Measurements from ENCODE around the gene INPP4A. TPM values are rescaled to one million over a fixed set of nuclear protein-coding genes. Genes with fewer than 3 reads are reported as not detected.

INPP4A gene
- total and polyA plus RNA-seq, 10 of the 15 experiments (the other 5 are each of a cell fraction or from before 2014, with no cell fraction given), result 4.7 to 62.3 (median 36.9) TPM

DNA sequence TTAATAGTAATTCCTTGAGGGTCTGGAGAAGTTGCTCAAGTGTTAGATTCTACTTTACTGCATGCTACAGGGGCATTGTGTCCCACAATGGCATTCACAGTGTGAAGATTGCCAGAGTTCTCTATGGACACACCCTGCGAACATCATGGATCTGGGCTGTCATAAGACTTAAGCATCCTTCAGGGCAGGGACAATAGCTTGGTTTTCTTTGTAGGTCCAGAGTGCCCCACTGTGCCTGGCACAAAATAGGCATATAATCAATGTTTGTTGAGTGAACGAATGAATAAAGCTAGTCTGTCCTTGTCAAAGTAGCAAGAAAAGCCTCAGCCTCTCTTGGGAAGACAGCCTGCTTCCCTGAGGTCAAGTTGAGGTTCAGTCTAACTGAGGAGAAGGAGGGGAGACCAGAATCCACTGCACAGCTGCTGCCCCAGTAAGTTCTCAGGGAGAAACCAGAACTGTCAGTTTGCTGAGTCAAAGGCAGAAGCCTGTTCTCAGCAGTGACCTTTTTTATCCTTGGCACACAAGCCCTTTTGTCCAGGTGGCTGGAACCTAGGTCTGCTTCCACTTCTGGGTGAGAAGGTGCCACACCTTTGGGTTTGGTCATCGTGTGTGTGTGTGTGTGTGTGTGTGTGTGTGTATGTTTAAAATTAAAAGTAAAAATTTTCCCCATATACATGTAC is 15.0 kb downstream of the INPP4A start:
- ChIA-PET POLR2A (interaction anchor here (1.3 to 27.0 kb wide), 3 partner anchors 9 to 22 kb away, joined by 3 to 545 read pairs (median 271); no protein-coding TSS in a partner anchor), CTCF (interaction anchor here (1.1 to 4.2 kb wide), 6 partner anchors 9 to 48 kb away, joined by 3 to 24 read pairs (median 4); no protein-coding TSS in a partner anchor), SMC1A (ENCODE audit: uncharacterized antibody, unreplicated experiment) (interaction anchor here (0.8 to 28.2 kb wide), 5 partner anchors 8 to 26 kb away, joined by 3 to 816 read pairs (median 26); partner anchors contain the start of gene INPP4A), RAD21 (ENCODE audit: unreplicated experiment) (interaction anchor here (1.1 to 13.1 kb wide), 4 partner anchors 8 to 27 kb away, joined by 4 to 199 read pairs (median 14); no protein-coding TSS in a partner anchor)
- Histone ChIP-seq H3K9ac (ENCODE audit: control insufficient read depth, insufficient read depth, low read length) (peak overlapping the region; percentile 69), H3K36me3 (ENCODE audit: control insufficient read depth in 2 of 2, insufficient read depth in 2 of 2, low read length in 1 of 2) (peaks cover 9 to 32% of the 10 kb centered on the region in 2 experiments), H3K27ac (ENCODE audit: control insufficient read depth, insufficient read depth) (peak overlapping the region; percentile 82), H2AFZ (ENCODE audit: control insufficient read depth, low read depth, low read length) (no peak overlapping the region), H3K27me3 (replicated peaks in 1 of 2; ENCODE audit: control insufficient read depth in 2 of 2, insufficient read depth in 2 of 2, low read length in 1 of 2) (no peaks in the 10 kb centered on the region), H3K4me1 (ENCODE audit: control insufficient read depth, insufficient read depth, low read length) (peaks cover 85% of the 10 kb centered on the region), H4K20me1 (ENCODE audit: control insufficient read depth, insufficient read depth) (no peaks in the 10 kb centered on the region), H3K4me2 (ENCODE audit: control insufficient read depth, insufficient read depth) (peak overlapping the region; percentile 75), H3K79me2 (ENCODE audit: control insufficient read depth, insufficient read depth, low read length) (peaks cover 91% of the 10 kb centered on the region), H3K9me3 (replicated peaks; ENCODE audit: control insufficient read depth, insufficient read depth, low read length) (no peaks in the 10 kb centered on the region), H3K4me3 (peak overlapping the region; percentile 34; the same call in 1 of the 2 replicates)
- intact Hi-C loops (cut with micrococcal nuclease; ENCODE audit: unreplicated experiment) (loop anchor here (1.0 to 10.0 kb wide), 2 partner anchors 24 to 445 kb away; no protein-coding TSS in a partner anchor), in situ Hi-C loops (cut with MboI) (no loop called here)
- ATAC-seq (peak; percentile 47), DNase-seq (ENCODE audit: low read depth, low spot score) (no peak), FAIRE-seq (no peak)
- 32% methylated on average over 3 of the region's 3 CpGs for WGBS (ENCODE audit: insufficient coverage, insufficient replicate concordance, low lambda C conversion rate, missing lambda C conversion rate)
- no TSS peak for BruUV-seq (replicated peaks)
- TF ChIP-seq, protein P1, sequence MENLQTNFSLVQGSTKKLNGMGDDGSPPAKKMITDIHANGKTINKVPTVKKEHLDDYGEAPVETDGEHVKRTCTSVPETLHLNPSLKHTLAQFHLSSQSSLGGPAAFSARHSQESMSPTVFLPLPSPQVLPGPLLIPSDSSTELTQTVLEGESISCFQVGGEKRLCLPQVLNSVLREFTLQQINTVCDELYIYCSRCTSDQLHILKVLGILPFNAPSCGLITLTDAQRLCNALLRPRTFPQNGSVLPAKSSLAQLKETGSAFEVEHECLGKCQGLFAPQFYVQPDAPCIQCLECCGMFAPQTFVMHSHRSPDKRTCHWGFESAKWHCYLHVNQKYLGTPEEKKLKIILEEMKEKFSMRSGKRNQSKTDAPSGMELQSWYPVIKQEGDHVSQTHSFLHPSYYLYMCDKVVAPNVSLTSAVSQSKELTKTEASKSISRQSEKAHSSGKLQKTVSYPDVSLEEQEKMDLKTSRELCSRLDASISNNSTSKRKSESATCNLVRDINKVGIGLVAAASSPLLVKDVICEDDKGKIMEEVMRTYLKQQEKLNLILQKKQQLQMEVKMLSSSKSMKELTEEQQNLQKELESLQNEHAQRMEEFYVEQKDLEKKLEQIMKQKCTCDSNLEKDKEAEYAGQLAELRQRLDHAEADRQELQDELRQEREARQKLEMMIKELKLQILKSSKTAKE (IDR thresholded peaks at IDR 0.05; ENCODE audit: low read depth, poor library complexity, severe bottlenecking), result peak; percentile 65
- TF ChIP-seq TCF12 (IDR thresholded peaks at IDR 0.05; ENCODE audit: low read depth, low read length) (peak; percentile 99), BHLHE40 (IDR thresholded peaks at IDR 0.05; ENCODE audit: borderline replicate concordance in 1 of 2, low read depth in 2 of 2, low read length in 1 of 2) (peak in 1 of 2 experiments; percentile 5; a peak in 1 of 4 replicates), RAD21 (IDR thresholded peaks at IDR 0.05; ENCODE audit: insufficient read depth, low read depth, low read length) (0 out of 2 replicates have a peak, but pooled peaks have one; percentile 10), MEF2A (IDR thresholded peaks at IDR 0.05; ENCODE audit: insufficient read depth, low read depth, low read length) (peak; percentile 60; the same call in 1 of the 2 replicates), GATAD2B (conservative IDR thresholded peaks at IDR 0.05; ENCODE audit: low read depth) (0 out of 2 replicates have a peak, but pooled peaks have one; percentile 55), EED (IDR thresholded peaks at IDR 0.05; ENCODE audit: low read depth) (peak; percentile 99), CREM (IDR thresholded peaks at IDR 0.05; ENCODE audit: low read depth) (peak; percentile 72), JUNB (IDR thresholded peaks at IDR 0.05) (peak; percentile 88), WRNIP1 (IDR thresholded peaks at IDR 0.05; ENCODE audit: borderline replicate concordance, low read depth, low read length) (no peak), POLR2AphosphoS5 (IDR thresholded peaks at IDR 0.05; ENCODE audit: low read length) (peak; percentile 61), SPI1 (IDR thresholded peaks at IDR 0.05; ENCODE audit: borderline replicate concordance, insufficient read depth, low read depth, low read length) (no peak; the same call in 1 of the 2 replicates), MTA2 (IDR thresholded peaks at IDR 0.05; ENCODE audit: low read depth) (peak; percentile 42; the same call in 1 of the 2 replicates), ZBED1 (IDR thresholded peaks at IDR 0.05; ENCODE audit: borderline replicate concordance) (peak; percentile 88; the same call in 1 of the 2 replicates), PAX5 (IDR thresholded peaks at IDR 0.05; ENCODE audit: borderline replicate concordance, low read depth, low read length) (peak; percentile 78; the same call in 1 of the 2 replicates), NFXL1 (IDR thresholded peaks at IDR 0.05; ENCODE audit: borderline replicate concordance) (no peak)
- TF ChIP-seq, protein P2, sequence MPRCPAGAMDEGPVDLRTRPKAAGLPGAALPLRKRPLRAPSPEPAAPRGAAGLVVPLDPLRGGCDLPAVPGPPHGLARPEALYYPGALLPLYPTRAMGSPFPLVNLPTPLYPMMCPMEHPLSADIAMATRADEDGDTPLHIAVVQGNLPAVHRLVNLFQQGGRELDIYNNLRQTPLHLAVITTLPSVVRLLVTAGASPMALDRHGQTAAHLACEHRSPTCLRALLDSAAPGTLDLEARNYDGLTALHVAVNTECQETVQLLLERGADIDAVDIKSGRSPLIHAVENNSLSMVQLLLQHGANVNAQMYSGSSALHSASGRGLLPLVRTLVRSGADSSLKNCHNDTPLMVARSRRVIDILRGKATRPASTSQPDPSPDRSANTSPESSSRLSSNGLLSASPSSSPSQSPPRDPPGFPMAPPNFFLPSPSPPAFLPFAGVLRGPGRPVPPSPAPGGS (IDR thresholded peaks at IDR 0.05; ENCODE audit: borderline replicate concordance, insufficient read depth, low read depth, low read length, poor library complexity, severe bottlenecking), result peak; percentile 89
- TF ChIP-seq, protein P3, sequence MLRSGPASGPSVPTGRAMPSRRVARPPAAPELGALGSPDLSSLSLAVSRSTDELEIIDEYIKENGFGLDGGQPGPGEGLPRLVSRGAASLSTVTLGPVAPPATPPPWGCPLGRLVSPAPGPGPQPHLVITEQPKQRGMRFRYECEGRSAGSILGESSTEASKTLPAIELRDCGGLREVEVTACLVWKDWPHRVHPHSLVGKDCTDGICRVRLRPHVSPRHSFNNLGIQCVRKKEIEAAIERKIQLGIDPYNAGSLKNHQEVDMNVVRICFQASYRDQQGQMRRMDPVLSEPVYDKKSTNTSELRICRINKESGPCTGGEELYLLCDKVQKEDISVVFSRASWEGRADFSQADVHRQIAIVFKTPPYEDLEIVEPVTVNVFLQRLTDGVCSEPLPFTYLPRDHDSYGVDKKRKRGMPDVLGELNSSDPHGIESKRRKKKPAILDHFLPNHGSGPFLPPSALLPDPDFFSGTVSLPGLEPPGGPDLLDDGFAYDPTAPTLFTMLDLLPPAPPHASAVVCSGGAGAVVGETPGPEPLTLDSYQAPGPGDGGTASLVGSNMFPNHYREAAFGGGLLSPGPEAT (IDR thresholded peaks at IDR 0.05; ENCODE audit: low read depth), result peak; percentile 59

Data from GM12878 (cell line).